Measurements from ENCODE around the gene LAMTOR3. TPM values are rescaled to one million over a fixed set of nuclear protein-coding genes. Genes with fewer than 3 reads are reported as not detected.

LAMTOR3 gene
- total RNA-seq, 1 experiment from 2014 or later: 33.6 TPM

GRCh38 chr4:99860521-99860920 is 33.7 kb downstream of the LAMTOR3 start:
- BruUV-seq (replicated peaks): no TSS peak

GRCh38 chr4:99859618-99860017 is 34.6 kb downstream of the LAMTOR3 start:
- no peaks in the 10 kb centered on the region for H3K36me3 ChIP-seq (ENCODE audit: control insufficient read depth, insufficient read depth, low read length)
- intact Hi-C loops (cut with micrococcal nuclease; ENCODE audit: unreplicated experiment): no loop called here
- DNase-seq: no peak
- Mint-ChIP-seq H3K4me1 (ENCODE audit: low read depth, unreplicated experiment) (no peaks in the 10 kb centered on the region), H3K36me3 (ENCODE audit: insufficient read depth, unreplicated experiment) (no peaks in the 10 kb centered on the region), H3K27me3 (ENCODE audit: insufficient read depth, unreplicated experiment) (peaks cover 17% of the 10 kb centered on the region), H3K4me3 (ENCODE audit: unreplicated experiment) (no peak overlapping the region), H3K27ac (ENCODE audit: unreplicated experiment) (no peak overlapping the region), H3K9me3 (ENCODE audit: unreplicated experiment) (no peaks in the 10 kb centered on the region)
- no peak overlapping the region for H3K4me3 ChIP-seq (ENCODE audit: low read depth, low read length)
- H3K4me1 ChIP-seq: no peaks in the 10 kb centered on the region
- CTCF ChIA-PET: no interaction called here
- H3K27me3 ChIP-seq (replicated peaks; ENCODE audit: control insufficient read depth, insufficient read depth, low read length): peaks cover 1% of the 10 kb centered on the region; the same call in 1 of the 2 replicates
- TF ChIP-seq CTCF (IDR thresholded peaks at IDR 0.05; ENCODE audit: insufficient read depth in 1 of 2, low read depth in 1 of 2, low read length in 1 of 2, severe bottlenecking in 1 of 2, unreplicated experiment in 1 of 2): no peak
- POLR2A ChIA-PET: no interaction called here
- BruUV-seq (replicated peaks): no TSS peak
- no peaks in the 10 kb centered on the region for H3K9me3 ChIP-seq

More at GRCh38 chr4:99860521-99860920, 33.7 kb downstream of the LAMTOR3 start:
- H3K27ac Mint-ChIP-seq (ENCODE audit: unreplicated experiment): no peak overlapping the region
- H3K4me3 ChIP-seq (ENCODE audit: low read depth, low read length): no peak overlapping the region
- no peaks in the 10 kb centered on the region for H3K9me3 Mint-ChIP-seq (ENCODE audit: unreplicated experiment)
- H3K36me3 Mint-ChIP-seq (ENCODE audit: insufficient read depth, unreplicated experiment): no peaks in the 10 kb centered on the region
- H3K4me3 Mint-ChIP-seq (ENCODE audit: unreplicated experiment): no peak overlapping the region
- no peaks in the 10 kb centered on the region for H3K4me1 ChIP-seq
- peaks cover 1% of the 10 kb centered on the region; the same call in 1 of the 2 replicates for H3K27me3 ChIP-seq (replicated peaks; ENCODE audit: control insufficient read depth, insufficient read depth, low read length)
- no peak for TF ChIP-seq CTCF (IDR thresholded peaks at IDR 0.05; ENCODE audit: insufficient read depth in 1 of 2, low read depth in 1 of 2, low read length in 1 of 2, severe bottlenecking in 1 of 2, unreplicated experiment in 1 of 2)
- no peak for DNase-seq
- H3K9me3 ChIP-seq: no peaks in the 10 kb centered on the region
- no peaks in the 10 kb centered on the region for H3K36me3 ChIP-seq (ENCODE audit: control insufficient read depth, insufficient read depth, low read length)
- intact Hi-C loops (cut with micrococcal nuclease; ENCODE audit: unreplicated experiment): no loop called here
- H3K27me3 Mint-ChIP-seq (ENCODE audit: insufficient read depth, unreplicated experiment): peaks cover 15% of the 10 kb centered on the region
- no peaks in the 10 kb centered on the region for H3K4me1 Mint-ChIP-seq (ENCODE audit: low read depth, unreplicated experiment)
- POLR2A ChIA-PET: no interaction called here
- CTCF ChIA-PET: no interaction called here

DNA sequence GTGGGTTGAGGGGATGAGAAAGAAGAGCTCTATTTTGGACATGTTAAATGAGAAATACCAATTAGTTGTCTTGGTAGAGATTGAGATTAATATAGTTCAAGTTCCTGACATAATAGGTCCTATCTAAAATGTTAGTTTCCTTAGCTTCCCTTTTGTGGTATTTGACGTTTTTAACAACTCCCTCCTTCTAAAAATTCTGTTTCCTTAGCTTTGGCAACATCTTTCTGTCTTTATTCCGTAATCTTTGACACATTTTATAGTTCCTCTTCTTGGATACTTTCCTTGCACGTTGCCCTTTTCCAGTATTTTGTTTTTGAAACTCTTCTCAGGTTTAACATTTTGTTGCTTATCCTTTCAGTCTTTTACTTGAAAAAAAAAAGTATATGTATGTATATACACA is 36.9 kb downstream of the LAMTOR3 start:
- intact Hi-C loops (cut with micrococcal nuclease; ENCODE audit: unreplicated experiment): no loop called here
- no peaks in the 10 kb centered on the region for H3K36me3 Mint-ChIP-seq (ENCODE audit: insufficient read depth, unreplicated experiment)
- no peak overlapping the region for H3K27ac Mint-ChIP-seq (ENCODE audit: unreplicated experiment)
- no peaks in the 10 kb centered on the region for H3K9me3 Mint-ChIP-seq (ENCODE audit: unreplicated experiment)
- no peak overlapping the region for H3K4me3 ChIP-seq (ENCODE audit: low read depth, low read length)
- no peaks in the 10 kb centered on the region for H3K4me1 Mint-ChIP-seq (ENCODE audit: low read depth, unreplicated experiment)
- no peak for TF ChIP-seq CTCF (IDR thresholded peaks at IDR 0.05; ENCODE audit: insufficient read depth in 1 of 2, low read depth in 1 of 2, low read length in 1 of 2, severe bottlenecking in 1 of 2, unreplicated experiment in 1 of 2)
- BruUV-seq (replicated peaks): no TSS peak
- no peaks in the 10 kb centered on the region for H3K36me3 ChIP-seq (ENCODE audit: control insufficient read depth, insufficient read depth, low read length)
- peaks cover 16% of the 10 kb centered on the region for H3K27me3 Mint-ChIP-seq (ENCODE audit: insufficient read depth, unreplicated experiment)
- no peaks in the 10 kb centered on the region for H3K4me1 ChIP-seq
- DNase-seq: no peak
- no peak overlapping the region for H3K4me3 Mint-ChIP-seq (ENCODE audit: unreplicated experiment)
- POLR2A ChIA-PET: interaction anchor here (0.6 kb wide), 1 partner anchor 43 kb away, joined by 3 read pairs; no protein-coding TSS in a partner anchor
- H3K27me3 ChIP-seq (replicated peaks; ENCODE audit: control insufficient read depth, insufficient read depth, low read length): peaks cover 1% of the 10 kb centered on the region; the same call in 1 of the 2 replicates
- H3K9me3 ChIP-seq: no peaks in the 10 kb centered on the region
- CTCF ChIA-PET: no interaction called here
